ENCODE data around the gene LONRF3. TPM values are rescaled to one million over a fixed set of nuclear protein-coding genes. Genes with fewer than 3 reads are reported as not detected.

LONRF3 gene
- total RNA-seq, 6 donors from 2014 or later, result 24.6 to 66.0 (median 40.8) TPM

DNA sequence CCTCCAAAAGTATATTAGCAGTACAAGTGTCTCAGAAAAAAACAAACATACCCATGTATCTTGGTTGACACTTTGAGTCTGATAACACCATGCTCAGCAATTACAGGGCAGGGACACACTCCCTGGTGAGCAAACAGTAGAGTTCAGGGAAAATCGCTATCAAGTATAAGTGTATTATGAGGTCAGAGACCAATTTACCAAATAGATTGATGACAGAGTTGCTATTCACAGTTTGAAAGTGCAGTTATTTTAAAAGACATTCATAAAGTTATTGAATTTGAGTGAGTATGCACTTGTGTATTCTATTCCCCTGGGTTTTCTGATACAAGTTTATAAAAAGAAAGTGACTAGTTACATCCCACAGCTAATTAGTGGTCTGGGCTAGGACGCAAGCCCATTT lies 10.2 kb upstream of the LONRF3 start:
- TF ChIP-seq POLR2A (IDR thresholded peaks at IDR 0.05), result no peak
- no peak for TF ChIP-seq POLR2AphosphoS5 (IDR thresholded peaks at IDR 0.05)
- TF ChIP-seq EP300 (IDR thresholded peaks at IDR 0.05), result no peak
- TF ChIP-seq CTCF (IDR thresholded peaks at IDR 0.05), result no peak
- DNase-seq, result no peak
- no peak overlapping the region for H3K27ac ChIP-seq
- no peak for ATAC-seq (ENCODE audit: low FRiP score in 2 of 2)
- H3K9me3 ChIP-seq, result no peaks in the 10 kb centered on the region
- no peaks in the 10 kb centered on the region for H3K4me1 ChIP-seq
- H3K27me3 ChIP-seq, result no peaks in the 10 kb centered on the region
- H3K36me3 ChIP-seq, result no peaks in the 10 kb centered on the region
- 60 to 75% methylated on average over 2 of the region's 2 CpGs for WGBS, 2 donors
- no peak overlapping the region for H3K4me3 ChIP-seq

DNA sequence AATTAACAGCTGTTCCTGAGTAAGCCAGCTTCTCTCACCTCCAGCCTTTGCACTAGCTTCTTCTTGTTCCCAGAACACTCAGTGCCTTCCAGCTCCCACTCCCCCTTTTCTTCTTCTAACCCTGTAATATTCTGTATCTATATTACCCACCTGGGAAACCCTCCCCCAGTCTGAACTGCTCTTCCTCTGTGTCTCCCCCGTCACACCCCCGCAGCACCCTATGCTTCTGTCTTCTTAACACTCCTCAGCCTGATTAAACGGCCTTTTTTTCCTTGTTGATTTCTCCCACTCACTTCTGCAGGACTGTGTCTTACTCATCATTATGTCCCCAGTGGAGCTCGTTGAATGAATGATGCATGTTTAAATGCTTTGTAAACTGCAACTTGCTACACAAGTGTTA lies 9.0 kb upstream of the LONRF3 start:
- no peaks in the 10 kb centered on the region for H3K36me3 ChIP-seq
- no peak for DNase-seq
- WGBS, 2 donors, result 70 to 81% methylated on average over 4 of the region's 4 CpGs
- H3K9me3 ChIP-seq, result no peaks in the 10 kb centered on the region
- no peak for ATAC-seq (ENCODE audit: low FRiP score in 2 of 2)
- no peak for TF ChIP-seq CTCF (IDR thresholded peaks at IDR 0.05)
- no peak for TF ChIP-seq POLR2AphosphoS5 (IDR thresholded peaks at IDR 0.05)
- no peak for TF ChIP-seq EP300 (IDR thresholded peaks at IDR 0.05)
- TF ChIP-seq POLR2A (IDR thresholded peaks at IDR 0.05), result no peak
- H3K27ac ChIP-seq, result no peak overlapping the region
- H3K4me1 ChIP-seq, result no peaks in the 10 kb centered on the region
- H3K4me3 ChIP-seq, result no peak overlapping the region
- no peaks in the 10 kb centered on the region for H3K27me3 ChIP-seq

GRCh38 chrX:118968031-118968430 lies 6.4 kb upstream of the LONRF3 start:
- DNase-seq (no peak), ATAC-seq (ENCODE audit: low FRiP score in 2 of 2) (no peak)
- Histone ChIP-seq H3K4me1 (no peaks in the 10 kb centered on the region), H3K36me3 (no peaks in the 10 kb centered on the region), H3K27me3 (no peaks in the 10 kb centered on the region), H3K9me3 (no peaks in the 10 kb centered on the region), H3K4me3 (no peak overlapping the region), H3K27ac (no peak overlapping the region)
- WGBS, 2 donors, result 74 to 96% methylated on average over 4 to 8 of the region's 8 CpGs
- TF ChIP-seq EP300 (IDR thresholded peaks at IDR 0.05), result no peak
- TF ChIP-seq POLR2A (IDR thresholded peaks at IDR 0.05), result no peak
- no peak for TF ChIP-seq CTCF (IDR thresholded peaks at IDR 0.05)
- TF ChIP-seq POLR2AphosphoS5 (IDR thresholded peaks at IDR 0.05), result no peak

DNA sequence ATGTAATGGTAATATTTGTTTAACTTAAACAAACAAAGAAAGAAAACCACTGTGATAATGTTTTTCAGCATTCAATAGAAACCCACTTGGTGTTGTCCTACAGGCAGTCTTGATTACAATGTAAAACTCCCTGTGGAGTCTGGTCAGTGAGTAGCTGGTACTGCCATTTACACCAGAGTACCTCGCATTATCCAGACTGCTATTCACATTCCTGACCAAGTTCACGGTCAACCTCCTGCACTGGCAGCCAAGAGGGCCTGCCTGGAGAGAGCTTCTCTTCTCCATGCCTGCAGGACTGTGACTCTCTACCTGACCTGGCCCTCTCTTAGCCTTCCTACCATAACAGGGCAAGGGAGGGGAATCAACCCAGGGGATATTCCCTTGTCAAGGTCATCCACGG lies 2.9 kb upstream of the LONRF3 start:
- Histone ChIP-seq H3K27me3 (no peaks in the 10 kb centered on the region), H3K36me3 (no peaks in the 10 kb centered on the region), H3K4me1 (peaks cover 9 to 12% (median 10%) of the 10 kb centered on the region in 4 donors), H3K9me3 (no peaks in the 10 kb centered on the region), H3K4me3 (no peak overlapping the region), H3K27ac (no peak overlapping the region)
- TF ChIP-seq CTCF (IDR thresholded peaks at IDR 0.05) (no peak), POLR2A (IDR thresholded peaks at IDR 0.05) (no peak)
- ATAC-seq (ENCODE audit: low FRiP score in 2 of 2) (no peak), DNase-seq (no peak)
- WGBS, 2 donors, result 64 to 70% methylated on average over 3 of the region's 3 CpGs

GRCh38 chrX:118973389-118974087 lies 880 bp upstream of the LONRF3 start:
- ATAC-seq (ENCODE audit: low FRiP score in 2 of 2) (peak in 1 of 2 donors; percentile 36), DNase-seq (peak; percentile 24 to 50)
- Histone ChIP-seq H3K4me1 (peaks cover 9 to 19% (median 14%) of the 10 kb centered on the region in 4 donors), H3K27ac (peak overlapping the region in 1 of 4 donors; percentile 79), H3K27me3 (no peaks in the 10 kb centered on the region), H3K4me3 (peak overlapping the region in 3 of 4 donors; percentile 40 to 65 (median 56)), H3K36me3 (no peaks in the 10 kb centered on the region), H3K9me3 (no peaks in the 10 kb centered on the region)
- TF ChIP-seq CTCF (IDR thresholded peaks at IDR 0.05) (no peak), POLR2A (IDR thresholded peaks at IDR 0.05) (no peak), POLR2AphosphoS5 (IDR thresholded peaks at IDR 0.05) (no peak), EP300 (IDR thresholded peaks at IDR 0.05) (no peak)
- 36% methylated on average over 31 of the region's 43 CpGs; no CpG with 5 or more reads in 1 of the 2 donors for WGBS, 2 donors
